Measurements from ENCODE around the gene BCL11A. TPM values are rescaled to one million over a fixed set of nuclear protein-coding genes. Genes with fewer than 3 reads are reported as not detected.

Gene BCL11A
- total and polyA plus RNA-seq, 2 experiments from 2014 or later = 3.5 to 8.9 TPM

DNA sequence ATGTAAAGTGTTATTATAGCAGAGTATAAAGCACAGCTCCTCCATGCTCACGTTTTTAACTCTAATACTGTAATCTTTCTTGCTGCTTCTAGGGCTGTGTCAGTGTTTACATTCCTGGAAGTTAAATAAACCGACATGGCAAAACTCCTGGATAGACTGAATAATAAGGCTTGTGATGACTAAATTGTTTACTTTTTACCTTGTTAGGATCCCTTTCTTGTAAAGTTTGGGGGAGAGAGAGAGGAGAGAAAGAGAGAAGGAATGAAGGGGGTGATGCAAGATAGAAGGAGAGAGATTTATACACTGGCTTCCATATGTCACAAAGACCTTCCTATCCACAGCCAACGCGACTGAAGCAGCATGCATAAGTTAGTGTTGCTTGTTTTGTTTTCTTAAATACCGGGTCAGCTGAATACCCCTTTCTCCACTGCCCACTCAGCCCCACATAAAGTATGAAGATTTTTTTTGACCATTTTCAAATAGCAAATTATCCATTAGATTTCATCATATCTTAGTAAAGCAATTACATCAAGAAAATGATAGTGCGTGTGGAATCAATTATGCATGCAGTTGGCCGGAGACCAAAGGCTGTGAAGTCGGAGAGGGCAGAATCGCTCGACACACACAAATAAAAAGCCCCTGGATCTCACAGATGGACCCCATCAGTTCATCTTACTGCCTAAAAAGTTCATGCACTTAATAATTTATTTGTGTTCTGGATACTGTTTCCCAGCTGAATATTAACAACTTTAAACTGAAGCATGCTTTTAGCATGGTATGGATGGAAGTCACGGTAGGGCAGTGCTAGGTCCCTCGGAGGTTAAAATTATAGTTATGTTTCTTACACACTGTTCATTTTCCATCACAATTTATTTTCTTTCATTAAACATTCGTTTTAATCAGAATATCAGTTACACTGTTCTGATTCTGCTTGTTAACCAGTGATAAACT is 20.1 kb downstream of the BCL11A start:
- Histone ChIP-seq H3K9me2 (ENCODE audit: insufficient read depth) (no peaks in the 10 kb centered on the region), H2AFZ (peak overlapping the region; percentile 10; the same call in 1 of the 2 replicates), H4K20me1 (ENCODE audit: insufficient read depth) (no peaks in the 10 kb centered on the region), H3K27ac (peak overlapping the region; percentile 22; the same call in 1 of the 2 replicates), H3K36me3 (ENCODE audit: low read depth) (no peaks in the 10 kb centered on the region), H3K4me3 (peak overlapping the region; percentile 49), H3F3A (ENCODE audit: insufficient read depth) (peaks cover 15% of the 10 kb centered on the region), H3K9ac (peak overlapping the region; percentile 25), H3K79me2 (ENCODE audit: insufficient read depth) (no peaks in the 10 kb centered on the region), H3K9me3 (ENCODE audit: low read depth) (no peaks in the 10 kb centered on the region), H3K27me3 (replicated peaks; ENCODE audit: insufficient read depth) (no peaks in the 10 kb centered on the region), H3K4me1 (ENCODE audit: insufficient read depth) (peaks cover 22% of the 10 kb centered on the region), H3K4me2 (ENCODE audit: unreplicated experiment) (peak overlapping the region; percentile 71)
- no peak for TF ChIP-seq EZH2 (IDR thresholded peaks at IDR 0.05; ENCODE audit: insufficient read depth, poor library complexity, severe bottlenecking)
- no peak for TF ChIP-seq EZH2phosphoT487 (IDR thresholded peaks at IDR 0.05; ENCODE audit: insufficient read depth, low read depth)
- DNase-seq = peak; percentile 82
- in situ Hi-C loops (cut with MboI) = no loop called here
- 31 to 34% methylated on average over 13 of the region's 13 CpGs for WGBS, 2 experiments (ENCODE audit: low coverage in 1 of 2, low lambda C conversion rate in 2 of 2, missing lambda C conversion rate in 2 of 2)

DNA sequence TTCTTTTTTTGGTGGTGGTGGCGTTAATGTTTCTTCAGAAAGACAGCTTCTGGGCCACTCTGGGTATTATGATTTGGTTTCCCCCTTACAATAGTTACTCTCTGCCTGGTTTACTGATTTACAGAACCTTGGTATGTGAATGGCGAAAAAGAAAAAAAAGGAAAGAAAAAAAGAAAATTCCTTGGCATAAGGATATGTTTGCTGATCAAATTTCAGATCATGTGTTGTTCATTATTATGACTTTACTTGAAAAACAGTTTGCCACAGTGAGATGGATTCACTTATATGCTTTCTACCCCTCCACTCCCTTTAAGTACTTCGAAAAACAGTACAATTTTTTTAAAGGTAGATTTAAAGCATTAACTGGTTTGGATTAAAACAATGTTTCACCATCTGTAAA is 21.0 kb downstream of the BCL11A start:
- H3K4me2 ChIP-seq (ENCODE audit: unreplicated experiment) = peak overlapping the region; percentile 71
- peak overlapping the region; percentile 22; the same call in 1 of the 2 replicates for H3K27ac ChIP-seq
- in situ Hi-C loops (cut with MboI) = no loop called here

DNA sequence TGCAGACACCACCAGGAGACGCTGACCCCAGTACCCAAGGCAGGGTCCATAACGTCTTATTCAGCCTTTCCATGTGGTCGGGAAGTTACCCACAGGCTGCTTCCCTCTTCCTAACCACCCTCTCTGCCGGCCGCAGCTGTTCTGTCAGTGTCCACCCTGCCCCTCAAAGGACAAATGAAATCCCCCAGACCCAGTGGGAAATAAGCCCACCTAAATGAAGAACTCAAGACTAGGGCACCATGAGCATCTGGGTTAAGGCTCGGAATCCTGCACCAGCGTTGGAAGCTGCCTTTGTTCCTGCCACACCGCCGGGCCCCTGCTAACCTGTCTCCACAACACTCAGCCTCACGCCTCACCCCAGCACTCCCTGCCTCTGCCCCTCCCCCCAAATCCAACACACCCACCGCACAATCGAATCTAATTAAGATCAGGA is 21.7 kb downstream of the BCL11A start:
- Histone ChIP-seq H3K36me3 (ENCODE audit: low read depth) (no peaks in the 10 kb centered on the region), H3K79me2 (ENCODE audit: insufficient read depth) (no peaks in the 10 kb centered on the region), H3K4me3 (no peak overlapping the region), H3K9me3 (ENCODE audit: low read depth) (no peaks in the 10 kb centered on the region), H3K4me2 (ENCODE audit: unreplicated experiment) (no peak overlapping the region), H3K27ac (no peak overlapping the region), H3K27me3 (replicated peaks; ENCODE audit: insufficient read depth) (no peaks in the 10 kb centered on the region), H3K9me2 (ENCODE audit: insufficient read depth) (no peaks in the 10 kb centered on the region), H3F3A (ENCODE audit: insufficient read depth) (peaks cover 15% of the 10 kb centered on the region), H3K9ac (no peak overlapping the region), H4K20me1 (ENCODE audit: insufficient read depth) (no peaks in the 10 kb centered on the region), H3K4me1 (ENCODE audit: insufficient read depth) (peaks cover 22% of the 10 kb centered on the region), H2AFZ (no peak overlapping the region)
- DNase-seq = no peak
- in situ Hi-C loops (cut with MboI) = no loop called here
- TF ChIP-seq EZH2phosphoT487 (IDR thresholded peaks at IDR 0.05; ENCODE audit: insufficient read depth, low read depth) = no peak
- TF ChIP-seq EZH2 (IDR thresholded peaks at IDR 0.05; ENCODE audit: insufficient read depth, poor library complexity, severe bottlenecking) = no peak
- 76 to 80% methylated on average over 11 to 12 of the region's 12 CpGs for WGBS, 2 experiments (ENCODE audit: low coverage in 1 of 2, low lambda C conversion rate in 2 of 2, missing lambda C conversion rate in 2 of 2)

More for the DNA sequence above, 21.0 kb downstream of the BCL11A start:
- Histone ChIP-seq H3K9ac (peak overlapping the region; percentile 25), H3K27me3 (replicated peaks; ENCODE audit: insufficient read depth) (no peaks in the 10 kb centered on the region), H4K20me1 (ENCODE audit: insufficient read depth) (no peaks in the 10 kb centered on the region), H3K9me2 (ENCODE audit: insufficient read depth) (no peaks in the 10 kb centered on the region), H3K9me3 (ENCODE audit: low read depth) (no peaks in the 10 kb centered on the region), H3K4me1 (ENCODE audit: insufficient read depth) (peaks cover 22% of the 10 kb centered on the region), H3F3A (ENCODE audit: insufficient read depth) (peaks cover 15% of the 10 kb centered on the region), H3K4me3 (peak overlapping the region; percentile 49), H3K36me3 (ENCODE audit: low read depth) (no peaks in the 10 kb centered on the region), H3K79me2 (ENCODE audit: insufficient read depth) (no peaks in the 10 kb centered on the region), H2AFZ (peak overlapping the region; percentile 10)
- 35 to 47% methylated on average over 3 of the region's 3 CpGs for WGBS, 2 experiments (ENCODE audit: low coverage in 1 of 2, low lambda C conversion rate in 2 of 2, missing lambda C conversion rate in 2 of 2)
- peak; percentile 41 for DNase-seq
- no peak for TF ChIP-seq EZH2 (IDR thresholded peaks at IDR 0.05; ENCODE audit: insufficient read depth, poor library complexity, severe bottlenecking)
- no peak for TF ChIP-seq EZH2phosphoT487 (IDR thresholded peaks at IDR 0.05; ENCODE audit: insufficient read depth, low read depth)

DNA sequence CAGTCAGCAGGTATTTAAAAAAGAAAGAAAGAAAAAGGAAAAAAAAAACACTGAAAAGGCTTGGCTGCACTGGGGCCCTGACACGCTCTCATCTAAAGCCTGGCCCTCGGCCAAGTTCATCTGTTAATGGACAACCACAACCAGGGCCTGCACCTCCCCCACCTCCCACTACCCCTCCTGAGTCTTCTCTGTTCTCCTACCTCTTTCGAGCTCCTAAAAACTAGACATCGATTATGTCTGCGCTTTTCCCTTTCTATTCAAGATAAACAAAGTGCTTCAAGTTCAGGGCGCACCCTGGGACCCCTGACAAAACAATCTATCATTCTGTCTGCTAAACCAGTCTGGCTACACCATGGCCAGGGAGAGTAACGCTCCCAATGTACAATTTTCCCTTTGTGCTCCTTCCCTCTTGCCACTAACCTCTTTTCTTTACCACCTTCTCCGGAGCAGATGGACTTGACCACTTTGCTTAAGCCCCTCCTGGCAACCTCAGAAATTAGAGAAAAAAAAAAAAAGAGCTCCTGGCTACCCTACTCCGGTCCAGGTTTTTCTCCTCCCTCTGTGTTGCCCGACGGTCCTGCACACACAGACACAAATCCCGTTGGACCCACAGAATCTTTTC is 22.7 kb downstream of the BCL11A start:
- H3K9me3 ChIP-seq (ENCODE audit: low read depth) = no peaks in the 10 kb centered on the region
- in situ Hi-C loops (cut with MboI) = no loop called here
- no peak overlapping the region for H3K27ac ChIP-seq
- H3K4me1 ChIP-seq (ENCODE audit: insufficient read depth) = peaks cover 22% of the 10 kb centered on the region
- no peaks in the 10 kb centered on the region for H3K27me3 ChIP-seq (replicated peaks; ENCODE audit: insufficient read depth)
- TF ChIP-seq EZH2phosphoT487 (IDR thresholded peaks at IDR 0.05; ENCODE audit: insufficient read depth, low read depth) (no peak), EZH2 (IDR thresholded peaks at IDR 0.05; ENCODE audit: insufficient read depth, poor library complexity, severe bottlenecking) (no peak)
- H2AFZ ChIP-seq = no peak overlapping the region
- H3K9me2 ChIP-seq (ENCODE audit: insufficient read depth) = no peaks in the 10 kb centered on the region
- no peak overlapping the region for H3K4me3 ChIP-seq
- H3K4me2 ChIP-seq (ENCODE audit: unreplicated experiment) = no peak overlapping the region
- H3F3A ChIP-seq (ENCODE audit: insufficient read depth) = peaks cover 15% of the 10 kb centered on the region
- H3K36me3 ChIP-seq (ENCODE audit: low read depth) = no peaks in the 10 kb centered on the region
- no peak overlapping the region for H3K9ac ChIP-seq
- H3K79me2 ChIP-seq (ENCODE audit: insufficient read depth) = no peaks in the 10 kb centered on the region
- H4K20me1 ChIP-seq (ENCODE audit: insufficient read depth) = no peaks in the 10 kb centered on the region
- DNase-seq = no peak
- 80 to 86% methylated on average over 12 of the region's 12 CpGs for WGBS, 2 experiments (ENCODE audit: low coverage in 1 of 2, low lambda C conversion rate in 2 of 2, missing lambda C conversion rate in 2 of 2)

Measured in GM23248 (cell line).